ENCODE measurements around the gene DPPA5.
A peak's percentile ranks its signal among the peaks of the same experiment; 100 is the strongest.
"Not testable (repeated sequence)": the region's sequence is repeated elsewhere in the genome, so short reads cannot be mapped to it uniquely, and the experiment has no call there.

The DPPA5 gene, protein sequence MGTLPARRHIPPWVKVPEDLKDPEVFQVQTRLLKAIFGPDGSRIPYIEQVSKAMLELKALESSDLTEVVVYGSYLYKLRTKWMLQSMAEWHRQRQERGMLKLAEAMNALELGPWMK

DNA sequence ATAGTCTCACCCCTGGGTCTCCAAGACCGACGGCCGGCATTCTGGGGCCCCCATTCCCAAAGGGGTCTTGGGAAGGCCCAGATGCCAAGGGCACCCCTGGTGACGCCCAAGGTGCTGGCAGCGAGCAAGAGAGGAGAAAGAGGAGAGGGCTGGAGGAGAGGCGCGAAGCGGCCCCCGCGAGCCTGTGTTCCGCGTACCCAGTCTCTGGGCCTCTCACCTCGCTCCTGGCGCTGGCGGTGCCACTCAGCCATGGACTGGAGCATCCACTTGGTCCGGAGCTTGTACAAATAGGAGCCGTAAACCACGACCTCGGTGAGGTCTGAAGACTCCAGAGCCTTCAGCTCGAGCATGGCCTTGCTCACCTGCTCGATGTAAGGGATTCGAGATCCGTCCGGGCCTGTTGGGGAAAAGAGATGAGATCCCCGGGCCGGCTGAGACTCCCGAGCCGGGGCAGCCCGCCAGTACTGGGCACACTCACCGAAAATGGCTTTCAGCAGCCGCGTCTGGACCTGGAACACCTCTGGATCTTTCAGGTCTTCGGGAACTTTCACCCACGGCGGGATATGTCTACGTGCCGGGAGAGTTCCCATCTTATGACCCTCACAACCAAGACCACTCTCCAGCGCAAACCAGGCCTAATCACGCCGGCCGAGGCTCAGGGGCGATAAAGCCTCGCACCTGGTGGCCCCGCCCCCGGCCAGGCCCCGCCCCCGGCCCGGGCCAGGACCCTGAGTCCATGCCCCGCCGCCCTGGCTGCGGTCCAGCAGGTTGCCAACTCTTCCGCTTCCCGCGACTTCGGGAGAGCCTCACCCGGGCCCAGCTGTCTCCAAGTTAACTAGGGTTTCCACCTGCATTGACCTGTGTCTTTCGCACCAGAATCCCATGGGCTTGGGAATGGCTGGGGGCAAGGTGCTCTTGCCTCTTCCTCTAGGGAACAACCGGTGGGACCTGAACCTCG is at the start of gene DPPA5:
DPPA5 (minus strand) TSS at position 641 of the 958 bp plus-strand sequence; CDS start at position 590, 51 bp downstream.
- no peak for DNase-seq (ENCODE audit: low spot score)

DNA sequence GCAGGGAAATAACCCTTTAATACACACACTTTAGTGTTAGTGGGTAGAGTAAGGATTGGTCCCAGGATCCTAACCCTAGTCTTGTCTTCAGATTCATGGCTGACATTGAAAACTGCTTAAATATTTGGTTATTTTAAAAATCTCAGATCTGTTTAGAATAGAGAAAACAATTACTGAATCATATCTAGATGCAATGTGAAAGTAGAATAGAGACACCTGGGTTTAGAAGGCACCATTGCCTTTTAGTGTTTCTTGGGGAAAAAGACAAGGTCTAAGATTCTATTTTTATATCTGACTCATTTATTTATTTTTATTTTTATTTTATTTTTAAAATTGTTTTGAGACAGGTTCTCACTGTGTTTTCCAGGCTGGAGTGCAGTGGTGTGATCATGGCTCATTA is 46.6 kb upstream of the DPPA5 start:
- DNase-seq (ENCODE audit: low spot score): no peak

DNA sequence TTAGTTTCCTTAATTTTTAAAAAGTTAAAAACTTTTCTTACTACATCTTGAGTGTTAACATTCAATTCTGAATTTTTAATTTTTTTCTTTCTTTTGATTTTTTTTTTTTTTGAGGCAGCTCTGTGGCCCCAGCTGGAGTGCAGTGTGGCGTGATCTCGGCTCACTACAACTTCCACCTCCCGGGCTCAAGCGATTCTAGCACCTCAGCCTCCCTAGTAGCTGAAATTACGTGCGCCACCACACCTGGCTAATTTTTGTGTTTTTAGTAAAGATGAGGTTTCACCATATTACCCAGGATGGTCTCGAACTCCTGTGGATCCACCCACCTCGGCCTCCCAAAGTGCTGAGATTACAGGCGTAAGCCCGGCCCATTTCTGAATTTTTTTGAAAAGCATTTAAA is 41.8 kb upstream of the DPPA5 start:
- DNase-seq (ENCODE audit: low spot score): no peak

DNA sequence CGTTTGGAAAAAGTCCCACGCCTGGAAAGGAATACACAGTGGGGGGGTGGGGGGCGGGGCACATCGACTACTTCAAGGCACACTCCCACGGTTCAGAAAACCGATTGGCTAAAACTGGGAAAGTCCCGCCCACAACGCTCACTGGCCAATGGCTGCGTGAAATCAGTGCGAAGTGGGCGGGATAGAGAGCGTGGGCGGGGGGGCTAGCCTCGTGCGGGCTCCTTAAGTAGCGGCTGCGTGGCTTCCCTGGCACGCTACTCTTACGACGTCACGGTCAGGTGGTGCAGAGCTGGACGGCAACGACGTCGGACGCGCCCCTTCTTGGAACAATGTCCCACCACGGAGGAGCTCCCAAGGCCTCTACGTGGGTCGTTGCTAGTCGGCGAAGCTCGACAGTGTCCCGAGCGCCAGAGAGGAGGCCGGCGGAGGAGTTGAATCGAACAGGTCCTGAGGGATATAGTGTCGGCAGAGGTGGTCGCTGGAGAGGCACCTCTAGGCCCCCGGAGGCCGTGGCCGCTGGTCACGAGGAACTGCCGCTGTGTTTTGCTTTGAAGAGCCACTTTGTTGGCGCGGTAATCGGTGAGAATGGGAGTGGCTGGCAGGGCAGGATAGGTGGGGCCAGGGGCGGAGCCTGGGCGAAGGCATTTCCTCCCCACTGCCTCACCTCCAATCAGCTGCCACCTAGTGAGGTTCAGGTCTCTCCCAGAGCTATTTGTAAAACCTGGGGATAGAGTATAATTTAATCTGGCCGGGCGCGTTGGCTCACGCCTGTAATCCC is 40.7 kb upstream of the DPPA5 start, which contains the start of gene DDX43:
DDX43 (plus strand) TSS at position 252 of the 778 bp plus-strand sequence; CDS start at position 330, 78 bp downstream.
- DNase-seq (ENCODE audit: low spot score): peak; percentile 65

DNA sequence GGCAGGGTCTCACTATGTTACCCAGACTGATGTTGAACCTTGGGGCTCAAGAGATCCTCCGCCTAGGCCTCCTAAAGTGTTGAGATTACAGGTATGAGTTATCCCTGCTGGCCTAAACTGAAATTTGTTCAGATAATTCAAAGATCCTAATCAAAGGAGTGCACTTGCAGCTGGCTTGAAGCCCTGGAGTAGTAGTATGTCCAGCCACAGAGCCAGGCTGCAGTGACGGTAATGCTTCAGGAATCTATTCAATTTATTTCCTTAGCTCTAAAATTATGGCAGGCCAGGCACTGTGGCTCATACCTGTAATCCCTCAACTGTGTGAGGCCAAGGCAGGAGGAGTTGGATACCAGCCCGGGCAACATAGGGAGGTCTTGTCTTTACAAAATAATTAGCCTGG is 39.2 kb upstream of the DPPA5 start:
- no peak for DNase-seq (ENCODE audit: low spot score)

DNA sequence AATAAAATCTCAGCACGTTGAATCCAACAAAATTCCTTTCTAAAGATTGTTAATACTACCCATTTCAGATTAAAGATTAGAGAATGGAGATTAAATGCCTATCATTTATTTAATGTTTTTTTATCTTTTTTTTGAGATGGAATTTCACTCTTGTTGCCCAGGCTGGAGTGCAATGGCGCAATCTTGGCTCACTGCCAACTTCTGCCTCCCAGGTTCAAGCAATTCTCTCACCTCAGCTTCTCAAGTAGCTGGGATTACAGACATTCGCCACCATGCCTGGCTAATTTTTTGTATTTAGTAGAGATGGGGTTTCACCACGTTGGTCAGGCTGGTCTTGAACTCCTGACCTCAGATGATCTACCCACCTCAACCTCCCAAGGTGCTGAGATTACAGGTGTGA is 38.1 kb upstream of the DPPA5 start:
- DNase-seq (ENCODE audit: low spot score): not testable (repeated sequence)

DNA sequence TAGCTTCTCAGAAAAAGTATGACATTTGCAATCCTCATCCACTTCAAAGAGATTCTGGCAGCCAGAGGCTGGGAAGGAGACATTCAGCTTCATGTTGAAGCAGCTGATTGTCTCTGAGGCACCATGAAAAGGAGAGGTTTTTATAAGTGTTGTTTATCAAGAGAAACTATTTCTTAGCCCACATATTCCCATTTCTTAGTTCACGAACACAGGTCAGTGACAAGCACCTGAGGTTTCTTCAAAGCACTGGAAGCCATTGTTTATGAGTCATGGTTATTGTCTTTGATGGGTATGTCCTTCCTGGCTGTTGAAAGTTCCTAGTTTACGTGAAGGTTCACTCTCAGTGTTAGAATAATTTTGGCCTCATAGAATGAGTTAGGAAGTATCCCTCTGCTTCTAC is 37.6 kb upstream of the DPPA5 start:
- DNase-seq (ENCODE audit: low spot score): peak; percentile 56

DNA sequence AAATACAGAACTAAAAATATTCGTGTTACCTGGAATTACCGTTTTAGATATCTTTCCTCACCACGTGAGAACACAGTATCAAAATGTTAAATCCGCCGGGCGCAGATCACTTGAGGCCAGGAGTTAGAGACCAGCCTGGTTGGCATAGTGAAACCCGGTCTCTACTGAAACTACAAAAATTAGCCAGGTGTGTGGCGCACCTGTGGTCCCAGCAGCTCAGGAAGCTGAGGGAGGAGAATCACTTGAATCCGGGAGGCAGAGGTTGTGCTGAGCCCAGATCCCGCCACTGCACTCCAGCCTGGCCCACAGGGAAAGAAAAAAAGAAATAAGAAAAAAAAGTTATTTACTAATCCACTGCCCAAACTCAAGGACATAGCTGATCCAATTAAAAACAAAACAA is 35.8 kb upstream of the DPPA5 start:
- DNase-seq (ENCODE audit: low spot score): no peak

DNA sequence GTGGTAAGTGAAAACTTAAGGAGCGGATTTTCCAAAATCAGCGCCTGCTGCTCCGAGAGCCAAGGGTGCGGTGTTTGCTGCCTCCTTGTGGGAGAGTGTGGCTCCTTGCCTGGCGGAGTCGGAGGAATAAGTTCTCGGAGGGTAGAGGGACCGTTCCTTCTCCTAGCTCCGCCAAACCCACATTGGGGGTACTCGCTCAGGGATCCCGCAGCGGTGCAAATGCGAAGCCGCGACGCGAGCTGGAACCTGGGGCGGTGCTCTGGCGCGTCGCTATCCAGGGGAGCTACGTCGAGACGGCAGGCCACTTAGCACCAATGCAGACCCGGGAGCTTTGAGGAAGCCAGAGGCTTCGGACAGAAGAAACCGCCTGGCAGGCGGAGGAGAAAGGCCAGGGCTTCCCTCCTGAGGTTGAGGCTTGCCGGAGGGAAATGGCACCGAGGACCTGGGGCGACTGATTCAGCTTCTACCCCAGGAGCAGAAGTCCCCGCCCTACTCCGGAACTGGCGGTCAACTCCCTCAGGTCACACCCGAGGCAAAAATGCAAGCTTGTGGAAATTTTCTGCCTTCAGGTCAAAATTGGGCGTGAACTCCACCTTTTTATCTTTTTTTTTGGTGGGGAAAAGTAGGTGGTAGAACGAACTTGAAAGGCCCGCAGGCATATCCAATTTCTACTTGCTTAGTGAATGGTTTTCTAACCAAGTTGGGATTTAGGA is 34.9 kb upstream of the DPPA5 start:
- DNase-seq (ENCODE audit: low spot score): peak; percentile 62

DNA sequence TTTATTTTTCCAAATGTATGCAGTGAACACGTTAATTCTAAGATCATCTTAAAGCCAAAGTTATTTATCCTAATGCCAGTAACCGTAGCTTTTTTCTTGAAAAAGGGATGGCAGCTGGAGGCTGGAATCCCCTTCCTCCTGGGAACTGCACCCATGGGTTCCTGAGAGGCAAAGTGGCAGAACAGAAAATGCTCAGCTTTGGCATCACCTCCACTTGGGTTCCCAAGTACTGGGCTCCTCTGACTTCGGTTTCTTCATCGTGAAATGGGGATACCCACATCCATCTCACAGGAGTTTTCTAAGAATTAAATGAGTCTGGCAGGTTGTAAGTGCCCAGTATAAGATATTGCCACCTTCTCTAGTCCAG is 34.3 kb upstream of the DPPA5 start:
- no peak for DNase-seq (ENCODE audit: low spot score)

DNA sequence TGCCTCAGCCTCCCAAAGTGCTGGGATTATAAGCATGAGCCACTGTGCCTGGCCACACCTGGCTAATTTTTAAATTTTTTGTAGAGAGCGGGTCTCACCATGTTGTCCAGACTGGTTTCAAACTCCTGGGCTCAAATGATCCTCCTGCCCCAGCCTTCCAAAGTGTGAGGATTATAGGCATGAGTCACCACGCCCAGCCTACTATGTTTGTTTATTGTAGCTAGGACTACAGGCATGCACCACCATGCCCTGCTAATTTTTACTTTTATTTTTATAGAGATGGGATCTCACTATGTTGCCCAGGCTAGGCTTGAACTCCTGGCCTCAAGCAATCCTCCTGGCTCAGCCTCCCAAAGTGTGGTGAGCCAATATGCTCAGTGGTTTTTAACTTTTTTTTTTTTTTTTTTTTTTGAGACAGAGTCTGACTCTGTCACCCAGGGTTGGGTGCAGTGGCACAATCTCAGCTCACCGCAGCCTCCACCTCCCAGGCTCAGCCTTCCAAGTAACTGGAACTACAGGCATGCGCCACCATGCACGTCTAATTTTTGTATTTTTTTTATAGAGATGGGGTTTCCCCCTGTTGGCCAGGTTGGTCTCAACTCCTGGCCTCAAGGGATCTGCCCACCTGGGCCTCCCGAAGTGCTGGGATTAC is 28.5 kb upstream of the DPPA5 start:
- no peak for DNase-seq (ENCODE audit: low spot score)

DNA sequence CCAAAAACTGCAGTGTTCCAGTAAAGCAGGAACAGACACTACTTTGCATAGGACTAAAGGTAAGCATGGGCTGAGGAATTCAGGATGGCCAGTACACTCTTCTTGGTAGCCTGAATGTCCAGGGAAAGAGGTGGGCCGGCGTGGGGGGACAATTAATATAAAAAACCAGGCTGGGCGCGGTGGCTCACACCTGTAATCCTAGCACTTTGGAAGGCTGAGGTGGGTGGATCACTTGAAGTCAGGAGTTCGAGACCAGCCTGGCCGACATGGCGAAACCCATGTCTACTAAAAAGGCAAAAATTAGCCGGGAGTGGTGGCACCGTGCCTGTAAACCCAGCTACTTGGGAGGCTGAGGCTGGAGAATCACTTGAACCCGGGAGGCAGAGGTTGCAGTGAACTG is 27.5 kb upstream of the DPPA5 start:
- not testable (repeated sequence) for DNase-seq (ENCODE audit: low spot score)

DNA sequence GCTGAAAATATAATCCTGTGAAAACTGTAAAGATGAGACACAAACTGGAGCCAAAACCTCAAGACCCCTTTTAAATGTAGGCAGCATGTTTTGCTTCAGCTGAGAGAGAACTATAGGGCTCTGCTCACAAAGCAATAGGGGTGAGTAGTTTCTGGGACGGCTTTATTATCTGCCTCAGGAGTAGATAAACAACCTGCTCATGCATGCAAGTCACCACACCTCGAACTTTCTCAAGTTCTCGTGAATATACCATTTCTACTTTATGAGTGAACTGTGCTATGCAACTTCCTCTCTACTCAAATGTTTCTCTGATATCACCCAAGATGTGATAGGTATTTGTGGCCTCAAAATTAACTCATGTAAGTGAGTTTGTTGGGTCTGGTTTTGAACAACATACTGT is 23.1 kb upstream of the DPPA5 start:
- no peak for DNase-seq (ENCODE audit: low spot score)

DNA sequence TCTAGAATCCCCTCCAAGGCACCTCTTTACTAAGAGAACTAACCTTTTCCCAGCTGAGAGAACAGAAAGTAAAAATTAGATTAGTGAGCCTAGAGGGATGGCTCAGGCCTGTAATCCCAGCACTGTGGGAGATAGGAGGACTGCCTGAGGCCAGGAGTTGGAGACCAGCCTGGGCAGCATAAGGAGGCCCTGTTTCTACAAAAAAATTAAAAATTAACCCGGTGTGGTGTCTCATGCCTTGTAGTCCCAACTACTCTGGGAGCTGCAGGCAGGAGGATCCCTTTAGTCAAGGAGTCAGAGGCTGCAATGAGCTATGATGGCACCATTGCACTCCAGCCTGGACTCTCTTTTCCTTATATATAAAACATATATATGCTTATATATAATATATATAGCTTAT is 21.1 kb upstream of the DPPA5 start:
- DNase-seq (ENCODE audit: low spot score): no peak

DNA sequence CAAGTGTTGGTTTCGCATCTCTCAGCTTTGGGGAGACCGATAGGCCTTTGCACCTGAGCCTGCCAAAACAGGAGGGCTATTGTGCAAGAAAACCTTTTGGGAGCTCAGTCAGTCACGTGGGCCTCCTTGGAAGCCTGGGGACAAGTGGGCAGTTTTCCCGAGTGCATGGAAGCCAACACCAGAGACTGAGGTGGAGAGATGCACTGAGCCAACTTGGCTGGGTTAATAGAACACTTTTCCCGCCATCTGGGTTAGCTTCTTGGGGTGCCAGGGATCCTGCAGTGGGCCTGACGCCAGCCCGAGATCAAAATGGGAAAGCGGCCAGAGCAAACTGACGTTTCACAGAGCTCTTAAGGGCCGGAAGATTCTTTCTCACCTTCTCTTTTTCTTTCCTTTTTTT is 18.4 kb upstream of the DPPA5 start:
- no peak for DNase-seq (ENCODE audit: low spot score)

DNA sequence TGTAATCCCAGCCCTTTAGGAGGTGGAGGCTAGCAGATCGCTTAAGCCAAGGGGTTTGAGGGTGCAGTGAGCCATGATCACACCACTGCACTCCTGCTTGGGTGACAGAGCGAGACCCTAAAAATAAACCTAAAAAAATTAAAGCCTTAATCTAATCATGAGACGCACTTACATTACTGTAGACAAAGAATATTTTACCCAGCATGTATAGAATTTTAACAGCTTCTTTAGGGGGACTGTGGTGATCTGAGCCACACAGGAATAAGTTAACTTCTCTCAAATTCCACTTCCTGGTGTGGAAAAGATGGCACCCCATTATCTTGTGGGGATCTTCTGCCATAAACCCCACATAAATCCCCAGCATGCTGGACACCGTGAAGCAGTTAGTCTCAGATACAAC is 17.9 kb upstream of the DPPA5 start:
- no peak for DNase-seq (ENCODE audit: low spot score)

DNA sequence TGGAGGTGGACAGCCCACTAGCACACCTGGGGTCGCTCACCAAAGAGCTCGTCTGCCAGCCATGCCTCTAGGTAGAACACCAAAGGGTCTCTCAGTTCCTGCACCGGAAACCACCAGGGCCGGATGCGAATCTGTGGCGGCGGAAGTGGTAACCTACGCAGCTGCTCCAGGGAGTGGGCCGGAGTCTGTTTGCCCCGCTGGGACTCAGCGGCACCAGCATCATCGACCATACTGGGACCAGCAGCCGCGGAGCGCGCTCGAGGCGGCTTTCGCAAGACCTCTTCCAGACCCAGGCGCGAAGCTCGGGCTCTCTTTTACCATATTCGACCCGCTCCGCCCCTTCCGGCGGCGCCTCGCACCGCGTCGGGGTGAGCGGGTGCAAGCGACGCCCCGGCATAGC is 15.5 kb upstream of the DPPA5 start, which contains the start of gene OOEP:
OOEP (minus strand) TSS at position 335 of the 400 bp plus-strand sequence; CDS start at position 230, 105 bp downstream.
- DNase-seq (ENCODE audit: low spot score): no peak

DNA sequence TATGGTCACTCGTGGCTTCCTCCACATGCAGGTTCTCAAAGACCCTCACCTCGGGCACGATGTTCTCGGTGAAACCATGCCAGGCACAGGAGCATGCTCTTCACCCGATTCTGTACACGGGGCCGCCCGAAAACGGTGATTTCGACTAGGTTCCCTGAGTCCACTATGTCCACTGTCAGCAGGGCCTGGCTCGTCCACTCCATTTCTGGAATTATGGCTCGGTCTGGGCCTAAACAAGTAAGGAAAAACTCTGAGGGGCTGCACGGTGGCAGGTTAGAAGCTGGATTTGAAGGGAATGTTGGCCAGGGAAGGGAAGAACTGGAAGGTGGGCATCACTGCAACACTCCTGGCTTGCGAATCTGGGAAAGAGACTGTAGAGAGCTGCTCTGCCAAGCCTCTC is 15.1 kb upstream of the DPPA5 start:
- DNase-seq (ENCODE audit: low spot score): no peak

DNA sequence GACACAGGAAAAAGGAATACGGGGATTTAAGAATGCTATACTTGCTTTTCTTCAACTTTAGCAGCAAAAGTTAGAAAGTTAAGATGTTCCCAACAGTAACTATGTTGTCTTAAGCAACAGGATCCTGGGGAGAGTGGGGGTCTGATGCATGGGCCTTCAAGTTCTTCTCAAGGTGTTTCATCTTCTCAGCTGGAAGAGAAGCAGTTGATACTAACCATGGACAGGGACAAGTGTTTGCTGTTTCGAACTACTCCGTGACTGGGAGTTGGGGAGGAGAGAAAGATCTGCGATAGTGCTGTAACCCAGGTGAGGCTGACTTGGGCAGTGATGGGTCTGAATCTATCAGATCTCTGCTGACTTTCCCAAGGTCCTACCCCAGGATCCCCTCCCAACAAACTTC is 14.6 kb upstream of the DPPA5 start:
- DNase-seq (ENCODE audit: low spot score): no peak

DNA sequence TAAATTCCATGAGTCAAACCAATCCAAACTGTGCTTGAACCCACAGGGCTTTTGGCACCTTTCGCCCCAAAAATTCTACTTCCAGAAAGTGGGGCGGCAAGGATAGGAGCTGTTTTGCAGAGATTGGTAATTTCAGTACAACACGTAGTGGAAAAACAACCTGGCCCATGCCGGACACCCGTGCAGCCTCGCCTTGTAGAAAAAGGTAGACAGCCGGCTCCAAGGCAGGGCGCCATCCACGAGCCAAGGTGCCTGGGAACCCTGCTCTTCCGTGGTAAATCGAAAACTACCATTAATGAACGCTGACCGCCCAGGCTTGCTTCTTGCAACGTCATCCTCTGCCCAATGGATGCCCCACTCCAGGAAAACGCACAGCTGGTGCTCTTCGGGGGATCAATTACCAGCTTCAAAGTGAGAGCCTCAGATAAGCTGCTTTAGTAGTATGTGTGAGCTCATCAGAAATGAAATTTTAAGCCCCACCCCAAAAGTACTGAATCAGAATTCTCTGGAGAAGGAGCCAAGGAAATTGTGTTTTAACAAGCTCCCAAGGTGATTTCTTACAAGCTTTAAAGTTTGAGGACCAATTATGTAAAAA is 13.8 kb upstream of the DPPA5 start:
- no peak for DNase-seq (ENCODE audit: low spot score)

DNA sequence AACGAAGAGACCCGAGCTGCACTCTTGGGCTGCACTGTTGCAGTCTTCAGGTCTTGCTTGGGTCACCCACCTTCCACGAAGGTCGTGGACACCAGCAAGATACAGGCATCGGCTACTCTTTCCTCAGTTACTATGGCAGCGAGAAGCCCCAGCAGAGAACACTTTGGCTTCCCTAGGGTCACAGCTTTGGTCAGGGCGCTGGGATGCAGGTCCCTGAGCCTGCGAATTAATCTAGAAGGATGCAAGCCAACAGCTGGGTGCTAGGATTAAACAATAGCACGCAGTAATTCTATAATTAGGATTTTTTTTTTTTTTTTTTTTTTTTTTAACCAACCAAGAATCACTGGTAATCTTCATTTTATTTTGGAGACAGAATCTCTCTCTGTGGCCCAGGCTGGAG is 10.5 kb upstream of the DPPA5 start:
- DNase-seq (ENCODE audit: low spot score): no peak

Measured in CD4-positive, alpha-beta T cell treated with Interleukin-15 for 4 hours (primary cell).